Astrocyte of the spinal cord (primary cell): ENCODE measurements around the gene TAF6L.
"Not testable (repeated sequence)": the region's sequence is repeated elsewhere in the genome, so short reads cannot be mapped to it uniquely, and the experiment has no call there.

ENCODE experiments used
- DNase-seq: peaks from one replicate; pipeline ENCODE4 v3.0.0; 2011; ENCODE audit warnings: low read depth, low spot score
- H3K4me3 ChIP-seq: 2 replicates; pipeline ENCODE4 v1.5.1; 2011; ENCODE audit warnings: low read depth, mild to moderate bottlenecking, low read length, moderate library complexity
- in situ Hi-C: cut with HindIII; loops from 2 replicates; pipeline ENCODE4 v1.10.0; 2017; ENCODE audit warnings: low sequenced_read_pairs
- TF ChIP-seq, protein P1 (sequence below): IDR thresholded peaks from 2 replicates; pipeline ENCODE4 v1.5.1; 2012; ENCODE audit warnings: low read depth, mild to moderate bottlenecking, low read length, inconsistent platforms

The TAF6L gene

DNA sequence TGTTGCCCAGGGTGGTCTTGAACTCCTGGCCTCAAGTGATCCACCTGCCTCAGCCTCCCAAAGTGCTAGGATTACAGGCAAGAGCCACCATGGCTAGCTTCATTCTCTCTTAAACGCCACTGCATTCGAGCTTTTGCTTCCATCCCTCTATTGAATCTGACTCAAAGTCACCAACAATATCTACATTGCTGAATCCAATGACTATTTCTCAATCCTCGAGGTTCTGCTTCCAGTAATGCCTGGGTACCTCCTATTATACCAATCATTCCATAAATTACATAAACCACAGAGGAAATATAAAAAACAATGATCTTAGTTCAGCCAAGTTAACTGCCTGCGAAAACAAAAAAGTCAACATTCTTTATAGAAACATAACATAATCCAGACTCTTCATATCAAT lies 45.9 kb downstream of the TAF6L start:
- TF ChIP-seq, protein P1, sequence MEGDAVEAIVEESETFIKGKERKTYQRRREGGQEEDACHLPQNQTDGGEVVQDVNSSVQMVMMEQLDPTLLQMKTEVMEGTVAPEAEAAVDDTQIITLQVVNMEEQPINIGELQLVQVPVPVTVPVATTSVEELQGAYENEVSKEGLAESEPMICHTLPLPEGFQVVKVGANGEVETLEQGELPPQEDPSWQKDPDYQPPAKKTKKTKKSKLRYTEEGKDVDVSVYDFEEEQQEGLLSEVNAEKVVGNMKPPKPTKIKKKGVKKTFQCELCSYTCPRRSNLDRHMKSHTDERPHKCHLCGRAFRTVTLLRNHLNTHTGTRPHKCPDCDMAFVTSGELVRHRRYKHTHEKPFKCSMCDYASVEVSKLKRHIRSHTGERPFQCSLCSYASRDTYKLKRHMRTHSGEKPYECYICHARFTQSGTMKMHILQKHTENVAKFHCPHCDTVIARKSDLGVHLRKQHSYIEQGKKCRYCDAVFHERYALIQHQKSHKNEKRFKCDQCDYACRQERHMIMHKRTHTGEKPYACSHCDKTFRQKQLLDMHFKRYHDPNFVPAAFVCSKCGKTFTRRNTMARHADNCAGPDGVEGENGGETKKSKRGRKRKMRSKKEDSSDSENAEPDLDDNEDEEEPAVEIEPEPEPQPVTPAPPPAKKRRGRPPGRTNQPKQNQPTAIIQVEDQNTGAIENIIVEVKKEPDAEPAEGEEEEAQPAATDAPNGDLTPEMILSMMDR: no peak
- no peak overlapping the region for H3K4me3 ChIP-seq
- no peak for DNase-seq
- in situ Hi-C loops: no loop called here

DNA sequence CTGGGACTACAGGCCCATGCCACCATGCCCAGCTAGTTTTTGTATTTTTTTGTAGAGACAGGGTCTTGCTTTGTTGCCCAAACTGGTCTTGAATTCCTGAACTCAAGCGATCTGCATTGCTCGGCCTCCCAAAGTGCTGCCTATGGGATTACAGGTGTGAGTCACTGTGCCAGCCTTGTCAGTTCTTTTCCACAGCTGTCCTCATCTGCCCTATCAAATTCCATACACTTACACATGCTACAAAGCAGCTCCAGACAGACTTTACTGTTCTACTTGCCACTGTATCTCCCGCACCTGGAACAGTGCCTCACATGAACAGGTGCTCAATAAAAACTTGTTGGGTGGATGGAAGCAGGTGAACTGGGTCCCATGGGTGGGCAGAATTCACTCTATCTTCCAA lies 52.5 kb downstream of the TAF6L start:
- H3K4me3 ChIP-seq: no peak overlapping the region
- no peak for DNase-seq
- in situ Hi-C loops: no loop called here
- TF ChIP-seq, protein P1: no peak

DNA sequence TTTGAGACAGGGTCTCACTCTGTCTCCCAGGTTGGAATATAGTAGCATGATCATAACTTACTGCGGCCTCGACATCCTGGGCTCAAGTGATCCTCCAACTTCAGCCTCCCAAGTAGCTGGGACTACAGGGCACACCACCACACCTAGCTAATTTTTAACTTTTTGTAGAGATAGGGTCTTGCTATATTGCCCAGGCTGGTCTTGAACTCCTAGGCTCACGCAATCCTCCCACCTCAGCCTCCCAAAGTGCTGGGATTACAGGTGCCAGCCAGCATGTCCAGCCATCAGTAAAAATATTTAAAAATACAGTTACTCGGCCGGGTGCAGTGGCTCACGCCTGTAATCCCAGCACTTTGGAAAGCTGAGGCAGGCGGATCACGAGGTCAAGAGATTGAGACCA lies 56.9 kb downstream of the TAF6L start:
- in situ Hi-C loops, H3K4me3 ChIP-seq, DNase-seq: not testable (repeated sequence)

DNA sequence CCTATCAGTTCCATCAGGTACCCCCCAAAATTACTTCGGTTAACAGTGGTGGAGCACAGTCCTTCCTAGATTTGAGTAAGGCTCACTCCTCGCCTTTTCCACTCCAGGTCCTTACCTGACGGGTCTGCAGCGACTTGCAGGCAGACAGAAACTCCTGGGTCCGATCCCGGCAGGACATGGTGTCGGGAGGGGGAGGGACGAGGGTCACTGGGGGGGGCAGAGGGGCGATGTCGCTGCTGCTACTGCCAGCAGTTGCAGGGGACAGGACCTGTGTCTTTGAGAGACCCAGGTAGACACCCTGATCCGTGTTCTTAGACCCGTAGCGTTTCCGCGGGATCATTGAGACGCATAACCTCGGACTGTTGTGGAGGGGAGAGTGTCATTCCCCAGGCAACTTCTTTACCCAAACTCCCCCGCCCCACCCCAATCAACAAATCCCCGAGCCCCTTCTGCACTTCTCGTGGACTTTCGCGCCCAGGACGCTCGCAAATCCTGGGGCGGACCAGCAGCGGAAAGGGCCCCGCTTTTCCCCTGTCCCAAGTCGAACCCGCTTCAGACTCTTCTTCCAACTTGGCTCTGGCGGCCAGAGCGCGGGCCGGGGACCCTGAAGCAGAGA lies 59.8 kb downstream of the TAF6L start:
- no peak for DNase-seq
- peak overlapping the region; percentile 90 for H3K4me3 ChIP-seq
- TF ChIP-seq, protein P1: no peak
- in situ Hi-C loops: no loop called here

DNA sequence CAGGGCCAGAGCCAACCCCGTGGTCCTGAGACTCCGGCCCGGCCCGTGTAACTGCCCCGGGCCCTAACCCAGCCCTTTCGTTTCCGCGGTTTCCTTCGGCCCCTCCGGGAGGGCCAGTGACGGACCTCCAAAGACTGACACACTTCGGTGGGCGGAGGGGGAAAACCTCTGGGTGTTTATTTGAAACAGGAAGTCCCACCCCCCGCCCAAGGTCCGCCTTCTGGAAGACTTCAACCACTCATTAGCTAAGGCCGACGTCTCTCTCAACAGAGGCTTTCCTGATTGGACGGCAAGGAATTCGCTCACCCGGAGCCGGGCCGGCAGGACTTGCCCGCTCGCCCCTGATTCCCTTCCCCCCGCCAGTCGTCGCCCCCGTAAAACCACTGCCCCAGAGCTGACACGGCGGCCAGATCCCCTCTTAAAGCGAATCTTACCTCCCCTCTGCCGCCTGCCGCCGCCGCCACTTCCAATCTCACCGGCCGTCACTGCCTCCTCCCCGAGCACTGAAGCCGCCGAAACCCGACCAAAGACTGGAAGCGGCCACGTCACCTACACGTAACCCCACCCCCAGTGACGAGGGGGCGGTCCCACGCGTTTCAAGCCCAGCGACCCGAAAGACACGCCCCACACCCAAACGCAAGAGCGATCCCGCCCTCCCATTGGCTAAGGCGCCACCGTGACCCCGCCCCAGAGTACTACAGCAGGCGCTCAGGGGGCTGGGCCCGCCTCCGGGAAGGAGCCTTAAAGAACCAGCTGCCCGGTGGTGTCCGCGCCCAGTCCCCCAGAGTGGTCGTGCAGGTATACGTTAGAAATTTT lies 60.5 kb downstream of the TAF6L start, which contains the start of gene STX5:
STX5 (minus strand) TSS at position 532 of the 816 bp plus-strand sequence. CDS start 808 bp downstream, outside the sequence.
- peak; percentile 99 for DNase-seq
- in situ Hi-C loops: no loop called here
- TF ChIP-seq, protein P1: no peak
- peak within 1 kb of the TSS; percentile 90 for H3K4me3 ChIP-seq

DNA sequence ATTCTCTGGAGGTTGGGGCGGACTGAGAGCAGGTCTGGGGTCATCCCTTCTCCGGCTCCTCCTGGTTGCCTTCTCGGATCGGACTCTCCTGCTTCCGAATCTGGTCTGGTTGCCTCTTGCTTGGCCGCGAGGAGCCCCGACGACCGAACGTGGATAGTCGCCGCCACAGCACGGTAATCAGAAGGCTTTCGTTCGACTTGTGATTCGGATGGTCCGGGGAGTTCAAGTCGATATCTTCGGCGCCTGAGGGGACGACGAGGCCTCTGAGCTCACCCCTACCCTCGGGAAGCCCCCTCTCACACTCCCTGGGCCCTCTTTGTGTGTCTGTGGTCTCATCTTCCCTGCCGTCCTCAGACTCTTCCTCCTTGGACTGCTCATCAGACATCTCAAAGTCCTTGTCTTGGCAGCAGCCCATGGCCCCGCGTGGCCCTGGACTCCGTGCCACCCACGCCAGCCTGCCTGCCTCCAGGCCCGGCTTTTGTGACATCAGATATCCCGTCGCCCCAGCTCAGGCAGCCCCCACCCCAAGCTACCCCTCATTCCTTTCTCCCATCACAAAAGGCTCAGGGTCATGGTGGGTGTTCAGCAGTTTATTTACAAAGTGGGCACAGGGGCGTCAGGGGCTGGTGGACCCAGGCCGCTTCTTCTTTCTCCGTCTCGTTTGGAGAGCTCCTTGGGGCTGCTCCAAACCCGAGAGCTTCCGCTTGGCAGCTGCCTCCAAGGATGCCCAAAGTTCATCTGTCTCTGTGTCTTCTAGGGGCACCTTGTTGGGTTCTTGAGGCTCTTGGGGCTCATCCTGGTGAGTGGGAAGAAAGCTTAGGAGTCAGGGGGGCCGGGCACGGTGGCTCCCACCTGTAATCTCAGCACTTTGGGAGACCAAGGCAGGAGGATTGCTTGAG lies 61.4 kb downstream of the TAF6L start, which contains the start of gene TEX54:
TEX54 (minus strand) TSS at position 506 of the 899 bp plus-strand sequence.
- in situ Hi-C loops: no loop called here
- H3K4me3 ChIP-seq: peak within 1 kb of the TSS; percentile 90
- TF ChIP-seq, protein P1: no peak
- no peak for DNase-seq
